ENCODE data around the gene SSU72. TPM values are rescaled to one million over a fixed set of nuclear protein-coding genes. Genes with fewer than 3 reads are reported as not detected.

Gene SSU72
- total and polyA plus RNA-seq, 4 donors: 35.4 to 57.4 (median 44.3) TPM

DNA sequence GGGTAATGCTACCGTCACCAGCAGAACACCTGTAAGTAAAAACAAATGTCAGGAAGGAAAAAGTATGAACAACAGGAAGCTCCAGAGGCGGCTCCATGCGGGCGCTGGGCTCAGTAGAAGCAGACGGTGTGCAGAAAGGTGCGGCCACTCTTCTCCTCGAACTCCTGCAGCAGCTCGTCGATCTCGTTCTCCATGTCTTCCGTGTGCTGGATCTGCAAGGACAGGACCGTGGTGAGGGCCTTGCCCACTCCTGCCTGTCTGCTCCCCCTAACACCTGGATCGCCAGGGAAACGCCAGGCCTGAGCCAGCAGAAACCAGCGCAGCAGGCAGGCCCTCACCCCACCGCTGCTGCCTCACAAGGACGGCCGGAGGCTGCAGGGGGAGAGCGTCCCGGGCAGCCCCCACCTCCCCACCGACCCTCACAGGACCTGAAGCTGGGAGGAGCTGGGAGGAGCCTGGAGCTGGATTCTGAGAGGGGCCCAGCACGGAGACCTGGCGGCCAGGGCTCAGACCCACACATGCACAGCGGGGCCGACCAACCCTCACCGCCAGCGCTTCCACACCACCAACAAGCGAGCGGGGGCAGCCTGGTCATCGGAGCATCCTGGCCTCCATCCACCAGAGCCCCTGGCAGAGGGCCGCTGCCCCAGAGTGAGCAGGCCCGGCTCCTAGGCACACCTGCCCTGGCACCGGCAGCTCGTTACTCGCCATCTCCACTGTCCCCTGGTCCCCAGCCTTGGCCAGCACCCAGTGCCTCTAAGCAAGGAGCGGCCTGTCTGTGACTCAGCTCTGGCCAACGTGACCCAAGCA, 32.5 kb downstream of the SSU72 start (continued):
- no peak for TF ChIP-seq FOXA2 (IDR thresholded peaks at IDR 0.05)
- no peak for TF ChIP-seq RXRA (IDR thresholded peaks at IDR 0.05)

DNA sequence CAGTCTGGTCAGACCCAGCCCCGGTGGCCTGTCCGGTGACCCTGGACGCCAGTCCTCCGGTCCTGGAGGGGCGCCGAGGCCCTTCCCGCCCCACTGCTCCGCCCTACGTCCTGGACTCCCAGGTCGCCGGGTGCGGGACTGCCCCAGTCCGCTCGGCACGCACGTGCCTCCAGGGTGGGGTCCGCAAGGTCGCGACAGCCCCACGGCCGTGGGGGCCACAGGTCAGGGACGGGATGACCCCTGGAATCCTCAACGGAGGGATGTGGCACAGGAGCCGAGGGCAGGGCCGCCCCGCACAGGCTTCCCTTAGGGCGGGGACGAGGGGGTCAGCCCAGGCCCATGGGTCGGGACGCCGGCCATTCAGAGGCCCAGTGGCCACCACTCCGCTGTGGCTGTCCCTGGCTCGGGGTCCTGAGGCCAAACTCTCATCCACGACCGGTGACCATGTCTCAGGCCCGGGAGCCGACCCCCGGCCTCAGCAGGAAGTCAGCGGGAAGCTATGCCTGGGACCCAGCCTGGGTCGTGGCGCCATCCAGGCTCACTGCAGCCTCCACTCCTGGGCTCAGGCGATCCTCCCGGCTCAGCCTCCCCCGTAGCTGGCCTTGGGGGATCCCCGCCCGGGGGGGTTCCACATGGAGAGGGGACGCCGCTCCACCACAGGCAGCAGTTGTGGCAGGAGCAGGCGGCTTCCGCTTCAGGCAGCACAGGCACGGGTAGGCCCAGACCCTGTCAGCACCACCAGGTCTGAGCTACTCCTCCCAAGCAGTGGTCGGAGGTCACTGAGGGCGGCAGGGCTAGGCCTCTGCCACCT, 33.6 kb downstream of the SSU72 start:
- WGBS: 61% methylated on average over 53 of the region's 53 CpGs
- TF ChIP-seq YY1 (IDR thresholded peaks at IDR 0.05): no peak
- no peak for TF ChIP-seq EGR1 (IDR thresholded peaks at IDR 0.05; ENCODE audit: low read depth in 2 of 2)
- no peak for TF ChIP-seq HNF4A (conservative IDR thresholded peaks at IDR 0.05)
- no peak for TF ChIP-seq RAD21 (IDR thresholded peaks at IDR 0.05)
- no peak for TF ChIP-seq NR2F2 (IDR thresholded peaks at IDR 0.05)
- TF ChIP-seq, protein P1, sequence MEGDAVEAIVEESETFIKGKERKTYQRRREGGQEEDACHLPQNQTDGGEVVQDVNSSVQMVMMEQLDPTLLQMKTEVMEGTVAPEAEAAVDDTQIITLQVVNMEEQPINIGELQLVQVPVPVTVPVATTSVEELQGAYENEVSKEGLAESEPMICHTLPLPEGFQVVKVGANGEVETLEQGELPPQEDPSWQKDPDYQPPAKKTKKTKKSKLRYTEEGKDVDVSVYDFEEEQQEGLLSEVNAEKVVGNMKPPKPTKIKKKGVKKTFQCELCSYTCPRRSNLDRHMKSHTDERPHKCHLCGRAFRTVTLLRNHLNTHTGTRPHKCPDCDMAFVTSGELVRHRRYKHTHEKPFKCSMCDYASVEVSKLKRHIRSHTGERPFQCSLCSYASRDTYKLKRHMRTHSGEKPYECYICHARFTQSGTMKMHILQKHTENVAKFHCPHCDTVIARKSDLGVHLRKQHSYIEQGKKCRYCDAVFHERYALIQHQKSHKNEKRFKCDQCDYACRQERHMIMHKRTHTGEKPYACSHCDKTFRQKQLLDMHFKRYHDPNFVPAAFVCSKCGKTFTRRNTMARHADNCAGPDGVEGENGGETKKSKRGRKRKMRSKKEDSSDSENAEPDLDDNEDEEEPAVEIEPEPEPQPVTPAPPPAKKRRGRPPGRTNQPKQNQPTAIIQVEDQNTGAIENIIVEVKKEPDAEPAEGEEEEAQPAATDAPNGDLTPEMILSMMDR (IDR thresholded peaks at IDR 0.05; ENCODE audit: low read depth, low read length, missing input control): no peak
- no peak for TF ChIP-seq RXRA (IDR thresholded peaks at IDR 0.05)
- no peak for TF ChIP-seq HNF4G (IDR thresholded peaks at IDR 0.05)
- TF ChIP-seq SP1 (IDR thresholded peaks at IDR 0.05): no peak
- TF ChIP-seq FOXA2 (IDR thresholded peaks at IDR 0.05): no peak
- TF ChIP-seq, protein P2, sequence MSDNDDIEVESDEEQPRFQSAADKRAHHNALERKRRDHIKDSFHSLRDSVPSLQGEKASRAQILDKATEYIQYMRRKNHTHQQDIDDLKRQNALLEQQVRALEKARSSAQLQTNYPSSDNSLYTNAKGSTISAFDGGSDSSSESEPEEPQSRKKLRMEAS (IDR thresholded peaks at IDR 0.05): no peak
- TF ChIP-seq, protein P3, sequence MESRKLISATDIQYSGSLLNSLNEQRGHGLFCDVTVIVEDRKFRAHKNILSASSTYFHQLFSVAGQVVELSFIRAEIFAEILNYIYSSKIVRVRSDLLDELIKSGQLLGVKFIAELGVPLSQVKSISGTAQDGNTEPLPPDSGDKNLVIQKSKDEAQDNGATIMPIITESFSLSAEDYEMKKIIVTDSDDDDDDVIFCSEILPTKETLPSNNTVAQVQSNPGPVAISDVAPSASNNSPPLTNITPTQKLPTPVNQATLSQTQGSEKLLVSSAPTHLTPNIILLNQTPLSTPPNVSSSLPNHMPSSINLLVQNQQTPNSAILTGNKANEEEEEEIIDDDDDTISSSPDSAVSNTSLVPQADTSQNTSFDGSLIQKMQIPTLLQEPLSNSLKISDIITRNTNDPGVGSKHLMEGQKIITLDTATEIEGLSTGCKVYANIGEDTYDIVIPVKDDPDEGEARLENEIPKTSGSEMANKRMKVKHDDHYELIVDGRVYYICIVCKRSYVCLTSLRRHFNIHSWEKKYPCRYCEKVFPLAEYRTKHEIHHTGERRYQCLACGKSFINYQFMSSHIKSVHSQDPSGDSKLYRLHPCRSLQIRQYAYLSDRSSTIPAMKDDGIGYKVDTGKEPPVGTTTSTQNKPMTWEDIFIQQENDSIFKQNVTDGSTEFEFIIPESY (IDR thresholded peaks at IDR 0.05): no peak
- no peak for TF ChIP-seq JUND (IDR thresholded peaks at IDR 0.05)
- no peak for TF ChIP-seq TAF1 (conservative IDR thresholded peaks at IDR 0.05)
- no peak for TF ChIP-seq GABPA (IDR thresholded peaks at IDR 0.05 in 1 of 2, conservative IDR thresholded peaks at IDR 0.05 in 1 of 2)
- TF ChIP-seq FOXA1 (IDR thresholded peaks at IDR 0.05): no peak
- TF ChIP-seq, protein P4, sequence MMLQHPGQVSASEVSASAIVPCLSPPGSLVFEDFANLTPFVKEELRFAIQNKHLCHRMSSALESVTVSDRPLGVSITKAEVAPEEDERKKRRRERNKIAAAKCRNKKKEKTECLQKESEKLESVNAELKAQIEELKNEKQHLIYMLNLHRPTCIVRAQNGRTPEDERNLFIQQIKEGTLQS (IDR thresholded peaks at IDR 0.05): no peak
- Histone ChIP-seq H3K4me1 (ENCODE audit: control insufficient read depth in 4 of 4, insufficient read depth in 4 of 4, low read length in 3 of 4) (peaks cover 0 to 20% (median 7%) of the 10 kb centered on the region in 4 donors), H3K27ac (ENCODE audit: low read depth in 1 of 2, low read length in 2 of 2) (no peak overlapping the region), H3K27me3 (ENCODE audit: control insufficient read depth in 4 of 4, insufficient read depth in 4 of 4, low read length in 3 of 4) (no peaks in the 10 kb centered on the region), H3K9me3 (ENCODE audit: control insufficient read depth in 4 of 4, low read length in 3 of 4) (no peaks in the 10 kb centered on the region), H3K36me3 (ENCODE audit: control insufficient read depth in 4 of 4, insufficient read depth in 3 of 4, low read depth in 1 of 4, low read length in 3 of 4) (peaks cover 0 to 17% (median 1%) of the 10 kb centered on the region in 4 donors), H3K9ac (ENCODE audit: low read depth in 1 of 2, low read length in 2 of 2) (no peak overlapping the region), H3K4me3 (ENCODE audit: low read depth in 1 of 3, low read length in 3 of 3) (peak overlapping the region in 1 of 3 donors; percentile 51)
- no peak for DNase-seq (ENCODE audit: low spot score)

All from liver (tissue), 9 donors.